HepG2 (cell line): ENCODE measurements around the gene L3MBTL1. TPM values are rescaled to one million over a fixed set of nuclear protein-coding genes. Genes with fewer than 3 reads are reported as not detected.
A peak's percentile ranks its signal among the peaks of the same experiment; 100 is the strongest.

Experiments
- CHCHD3 ChIP-seq: sonication (generic); formaldehyde crosslinking; IDR thresholded peaks from 2 replicates; pipeline ENCODE4 v1.8.0; 2022; ENCODE audit warnings: mild to moderate bottlenecking, missing genetic modification reagents, moderate library complexity
- DMTF1 ChIP-seq: sonication (generic); formaldehyde crosslinking; IDR thresholded peaks from 2 replicates; pipeline ENCODE4 v1.4.0; 2020; ENCODE audit warnings: mild to moderate bottlenecking, missing genetic modification reagents
- GABPA ChIP-seq, 2 experiments: IDR thresholded peaks; 2 replicates each; pipeline ENCODE4 v1.6.1; 2011 to 2016; ENCODE audit warnings: low read depth in 2 of 2, low read length in 1 of 2, missing biosample characterization in 1 of 2, missing genetic modification characterization in 1 of 2
- HNRNPLL ChIP-seq: fragments of 200-400 bp; formaldehyde crosslinking; IDR thresholded peaks from 2 replicates; pipeline ENCODE4 v1.6.1; 2017; ENCODE audit warnings: mild to moderate bottlenecking, low read depth, low read length; ENCODE audit not compliant: poor library complexity, severe bottlenecking
- HOXD1 ChIP-seq: sonication (generic); formaldehyde crosslinking; IDR thresholded peaks from 2 replicates; pipeline ENCODE4 v1.5.0; 2020; ENCODE audit warnings: missing genetic modification reagents
- ISL2 ChIP-seq: sonication (generic); formaldehyde crosslinking; IDR thresholded peaks from 2 replicates; pipeline ENCODE4 v1.5.0; 2020; ENCODE audit warnings: missing genetic modification reagents
- SRSF9 ChIP-seq: fragments of 200-400 bp; formaldehyde crosslinking; IDR thresholded peaks from 2 replicates; pipeline ENCODE4 v1.6.1; 2018; ENCODE audit warnings: borderline replicate concordance, mild to moderate bottlenecking, low read depth, low read length; ENCODE audit not compliant: insufficient read depth, poor library complexity, severe bottlenecking
- TMF1 ChIP-seq: sonication (generic); formaldehyde crosslinking; IDR thresholded peaks from 2 replicates; pipeline ENCODE4 v1.8.1; 2022; ENCODE audit warnings: low read depth, missing genetic modification reagents
- ZNF343 ChIP-seq: sonication (generic); formaldehyde crosslinking; IDR thresholded peaks from 2 replicates; pipeline ENCODE4 v1.4.0; 2020; ENCODE audit warnings: mild to moderate bottlenecking, missing genetic modification reagents
- ZNF839 ChIP-seq: sonication (generic); formaldehyde crosslinking; IDR thresholded peaks from 2 replicates; pipeline ENCODE4 v1.4.0; 2020; ENCODE audit warnings: missing genetic modification reagents, mild to moderate bottlenecking, borderline replicate concordance
- polyA plus RNA-seq, 8 experiments: library from polyadenylated mRNA; depleted of rRNA in 3 of 8; stranded (reverse) in 7 of 8; unstranded in 1 of 8; fragments of >200 nt; fragmentation: Illumina TruSeq in 4 of 8; extraction: Trizol in 4 of 8; gene quantifications; 2 replicates each; pipeline versions ENCODE4 v1.2.1 to v1.2.3, GENCODE V29; 2011 to 2016; ENCODE audit warnings: low read depth in 4 of 8, missing spikeins in 1 of 8, mixed read lengths in 1 of 8; ENCODE audit not compliant: insufficient read depth in 1 of 8
- total RNA-seq, 5 experiments: library from RNA; depleted of rRNA; stranded (reverse); fragments of >200 nt; fragmentation: Illumina TruSeq; extraction: Trizol; gene quantifications; 2 replicates each; pipeline ENCODE4 v1.2.3, GENCODE V29; 2016; ENCODE audit warnings: low read depth in 1 of 5
- TF ChIP-seq, protein P1 (sequence below): sonication (generic); formaldehyde crosslinking; IDR thresholded peaks from 2 replicates; pipeline ENCODE4 v1.4.0; 2020; ENCODE audit warnings: missing genetic modification reagents
- TF ChIP-seq, protein P2 (sequence below), 2 experiments: sonication (generic) in 1 of 2; formaldehyde crosslinking in 1 of 2; IDR thresholded peaks; 2 replicates each; pipeline versions ENCODE4 v1.4.0 to v1.6.1; 2016 to 2020; ENCODE audit warnings: borderline replicate concordance in 1 of 2, low read depth in 1 of 2, mild to moderate bottlenecking in 1 of 2, missing genetic modification reagents in 1 of 2

L3MBTL1 gene
- total and polyA plus RNA-seq, 2 of the 13 experiments (the other 11 are each of a cell fraction or from before 2014, with no cell fraction given) = 9.0 to 17.8 TPM

DNA sequence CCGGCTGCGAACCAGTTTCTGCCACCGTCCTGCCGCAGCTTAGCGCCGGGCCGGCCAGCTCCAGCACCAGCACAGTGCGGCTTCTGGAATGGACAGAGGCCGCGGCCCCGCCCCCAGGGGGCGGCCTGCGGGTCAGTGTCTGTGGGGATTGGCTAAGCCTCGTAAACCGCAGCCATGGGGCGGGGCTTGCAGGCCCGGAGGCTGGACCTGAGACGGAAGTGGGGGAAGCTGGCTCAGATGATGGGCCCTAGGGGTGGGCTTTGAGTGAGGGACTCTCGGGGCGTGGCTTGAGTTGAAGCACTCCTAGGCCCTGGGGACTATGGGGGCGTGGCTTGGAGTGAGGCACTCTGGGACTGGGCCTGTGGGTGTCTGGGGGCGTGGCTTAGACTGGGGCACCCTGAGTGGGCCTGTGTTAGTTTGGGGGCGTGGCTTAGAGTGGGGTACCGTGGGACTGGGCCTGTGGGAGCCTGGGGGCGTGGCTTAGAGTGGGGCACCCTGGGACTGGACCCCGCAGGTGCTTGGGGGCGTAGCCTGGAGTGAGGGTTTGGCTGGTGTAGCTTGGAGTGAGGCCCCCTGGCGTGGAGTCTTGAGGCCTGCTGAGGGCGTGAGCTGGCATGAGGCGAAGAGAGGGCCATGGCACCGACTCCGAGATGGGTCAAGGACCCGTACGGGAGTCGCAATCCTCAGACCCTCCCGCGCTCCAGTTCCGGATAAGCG, 6.6 kb downstream of the L3MBTL1 start (continued):
- TF ChIP-seq, protein P1, sequence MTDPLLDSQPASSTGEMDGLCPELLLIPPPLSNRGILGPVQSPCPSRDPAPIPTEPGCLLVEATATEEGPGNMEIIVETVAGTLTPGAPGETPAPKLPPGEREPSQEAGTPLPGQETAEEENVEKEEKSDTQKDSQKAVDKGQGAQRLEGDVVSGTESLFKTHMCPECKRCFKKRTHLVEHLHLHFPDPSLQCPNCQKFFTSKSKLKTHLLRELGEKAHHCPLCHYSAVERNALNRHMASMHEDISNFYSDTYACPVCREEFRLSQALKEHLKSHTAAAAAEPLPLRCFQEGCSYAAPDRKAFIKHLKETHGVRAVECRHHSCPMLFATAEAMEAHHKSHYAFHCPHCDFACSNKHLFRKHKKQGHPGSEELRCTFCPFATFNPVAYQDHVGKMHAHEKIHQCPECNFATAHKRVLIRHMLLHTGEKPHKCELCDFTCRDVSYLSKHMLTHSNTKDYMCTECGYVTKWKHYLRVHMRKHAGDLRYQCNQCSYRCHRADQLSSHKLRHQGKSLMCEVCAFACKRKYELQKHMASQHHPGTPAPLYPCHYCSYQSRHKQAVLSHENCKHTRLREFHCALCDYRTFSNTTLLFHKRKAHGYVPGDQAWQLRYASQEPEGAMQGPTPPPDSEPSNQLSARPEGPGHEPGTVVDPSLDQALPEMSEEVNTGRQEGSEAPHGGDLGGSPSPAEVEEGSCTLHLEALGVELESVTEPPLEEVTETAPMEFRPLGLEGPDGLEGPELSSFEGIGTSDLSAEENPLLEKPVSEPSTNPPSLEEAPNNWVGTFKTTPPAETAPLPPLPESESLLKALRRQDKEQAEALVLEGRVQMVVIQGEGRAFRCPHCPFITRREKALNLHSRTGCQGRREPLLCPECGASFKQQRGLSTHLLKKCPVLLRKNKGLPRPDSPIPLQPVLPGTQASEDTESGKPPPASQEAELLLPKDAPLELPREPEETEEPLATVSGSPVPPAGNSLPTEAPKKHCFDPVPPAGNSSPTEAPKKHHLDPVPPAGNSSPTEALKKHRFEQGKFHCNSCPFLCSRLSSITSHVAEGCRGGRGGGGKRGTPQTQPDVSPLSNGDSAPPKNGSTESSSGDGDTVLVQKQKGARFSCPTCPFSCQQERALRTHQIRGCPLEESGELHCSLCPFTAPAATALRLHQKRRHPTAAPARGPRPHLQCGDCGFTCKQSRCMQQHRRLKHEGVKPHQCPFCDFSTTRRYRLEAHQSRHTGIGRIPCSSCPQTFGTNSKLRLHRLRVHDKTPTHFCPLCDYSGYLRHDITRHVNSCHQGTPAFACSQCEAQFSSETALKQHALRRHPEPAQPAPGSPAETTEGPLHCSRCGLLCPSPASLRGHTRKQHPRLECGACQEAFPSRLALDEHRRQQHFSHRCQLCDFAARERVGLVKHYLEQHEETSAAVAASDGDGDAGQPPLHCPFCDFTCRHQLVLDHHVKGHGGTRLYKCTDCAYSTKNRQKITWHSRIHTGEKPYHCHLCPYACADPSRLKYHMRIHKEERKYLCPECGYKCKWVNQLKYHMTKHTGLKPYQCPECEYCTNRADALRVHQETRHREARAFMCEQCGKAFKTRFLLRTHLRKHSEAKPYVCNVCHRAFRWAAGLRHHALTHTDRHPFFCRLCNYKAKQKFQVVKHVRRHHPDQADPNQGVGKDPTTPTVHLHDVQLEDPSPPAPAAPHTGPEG (CRISPR knock-in tag) = no peak
- TF ChIP-seq DMTF1 (CRISPR knock-in tag) = no peak
- no peak for TF ChIP-seq ZNF343 (CRISPR knock-in tag)
- 0 out of 2 replicates have a peak, but pooled peaks have one; percentile 83 for TF ChIP-seq ZNF839 (CRISPR knock-in tag)
- TF ChIP-seq GABPA (IDR thresholded peaks at IDR 0.05; ENCODE audit: low read depth, low read length) = peak; percentile 60
- peak; percentile 83 for TF ChIP-seq GABPA (CRISPR knock-in tag; IDR thresholded peaks at IDR 0.05; ENCODE audit: low read depth)
- TF ChIP-seq SRSF9 = no peak
- TF ChIP-seq CHCHD3 (CRISPR knock-in tag) = peak; percentile 56; the same call in 1 of the 2 replicates
- peak; percentile 78 for TF ChIP-seq HNRNPLL
- TF ChIP-seq HOXD1 = peak; percentile 39; the same call in 1 of the 2 replicates
- TF ChIP-seq ISL2 (CRISPR knock-in tag) = peak; percentile 43; the same call in 1 of the 2 replicates
- TF ChIP-seq, protein P2, sequence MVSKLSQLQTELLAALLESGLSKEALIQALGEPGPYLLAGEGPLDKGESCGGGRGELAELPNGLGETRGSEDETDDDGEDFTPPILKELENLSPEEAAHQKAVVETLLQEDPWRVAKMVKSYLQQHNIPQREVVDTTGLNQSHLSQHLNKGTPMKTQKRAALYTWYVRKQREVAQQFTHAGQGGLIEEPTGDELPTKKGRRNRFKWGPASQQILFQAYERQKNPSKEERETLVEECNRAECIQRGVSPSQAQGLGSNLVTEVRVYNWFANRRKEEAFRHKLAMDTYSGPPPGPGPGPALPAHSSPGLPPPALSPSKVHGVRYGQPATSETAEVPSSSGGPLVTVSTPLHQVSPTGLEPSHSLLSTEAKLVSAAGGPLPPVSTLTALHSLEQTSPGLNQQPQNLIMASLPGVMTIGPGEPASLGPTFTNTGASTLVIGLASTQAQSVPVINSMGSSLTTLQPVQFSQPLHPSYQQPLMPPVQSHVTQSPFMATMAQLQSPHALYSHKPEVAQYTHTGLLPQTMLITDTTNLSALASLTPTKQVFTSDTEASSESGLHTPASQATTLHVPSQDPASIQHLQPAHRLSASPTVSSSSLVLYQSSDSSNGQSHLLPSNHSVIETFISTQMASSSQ (IDR thresholded peaks at IDR 0.05; ENCODE audit: low read depth) = no peak
- TF ChIP-seq, protein P2 (CRISPR knock-in tag; IDR thresholded peaks at IDR 0.05; ENCODE audit: borderline replicate concordance) = no peak; the same call in 1 of the 2 replicates
- no peak for TF ChIP-seq TMF1 (CRISPR knock-in tag)
